Psoas muscle (tissue), 8 donors: Measurements from ENCODE around the gene PLEKHM3. TPM values are rescaled to one million over a fixed set of nuclear protein-coding genes. Genes with fewer than 3 reads are reported as not detected.

Experiments used
- ATAC-seq, 4 donors: fragments of 200-7000 bp; cut with Tn5 transposase; one replicate each; pipeline ENCODE4 v1.9.1; 2020; ENCODE audit warnings: moderate library complexity in 3 of 4, mild to moderate bottlenecking in 2 of 4
- DNase-seq, 2 donors: peaks; one replicate each; pipeline ENCODE4 v3.0.0-alpha.2; 2020
- H3K27ac ChIP-seq: fragments of 200-600 bp; one replicate; pipeline ENCODE4 v1.8.0; 2022
- H3K27me3 ChIP-seq, 3 donors: fragments of 200-600 bp in 1 of 3; one replicate each; pipeline versions ENCODE4 v1.6.1 to v1.8.0; 2013 to 2022; ENCODE audit warnings: low read length in 2 of 3, mild to moderate bottlenecking in 2 of 3, moderate library complexity in 1 of 3; ENCODE audit not compliant: insufficient read depth in 3 of 3
- H3K36me3 ChIP-seq, 2 donors: fragments of 200-600 bp in 1 of 2; one replicate each; pipeline versions ENCODE4 v1.6.1 to v1.8.0; 2013 to 2022; ENCODE audit warnings: low read depth in 1 of 2, mild to moderate bottlenecking in 1 of 2, moderate library complexity in 1 of 2; ENCODE audit not compliant: insufficient read depth in 1 of 2
- H3K4me1 ChIP-seq: fragments of 200-600 bp; one replicate; pipeline ENCODE4 v1.8.0; 2022
- H3K4me3 ChIP-seq: fragments of 200-600 bp; one replicate; pipeline ENCODE4 v1.8.0; 2022; ENCODE audit warnings: mild to moderate bottlenecking
- H3K9me3 ChIP-seq: fragments of 200-600 bp; one replicate; pipeline ENCODE4 v1.8.0; 2022
- CTCF ChIP-seq: fragments of 200-600 bp; IDR thresholded peaks from one replicate; pipeline ENCODE4 v1.8.0; 2022; ENCODE audit warnings: antibody characterized with exemption
- WGBS, 3 donors: extraction: QIAGEN DNeasy Blood & Tissue Kit; methylation state at CpG; one replicate each; pipeline versions ENCODE4 v1.1.6 to v1.1.7; 2013; 5-methylcytosine and 5-hydroxymethylcytosine counted together
- intact Hi-C, 2 donors: fragments of 100-400 bp; cut with DNase I; formaldehyde crosslinking; loops; one replicate each; pipeline versions ENCODE4 v1.11.0 to v1.14.2; 2022
- polyA plus RNA-seq, 3 donors: library from polyadenylated mRNA; stranded (reverse); fragments of 200-250 nt; gene quantifications; one replicate each; pipeline ENCODE4 v1.2.3, GENCODE V29; 2013
- total RNA-seq, 4 donors: library from RNA; stranded (reverse); fragmentation: NEBNext Ultra II Directional in 2 of 4; extraction: Animal tissue kit (Norgen Biotek cat#: 25700) in 2 of 4; gene quantifications; one replicate each; pipeline versions ENCODE4 v1.2.1 to v1.2.4, GENCODE V29; 2021 to 2023
- donor health status: healthy with polysubstance abuse.
- donor health status: DM: no; HTN: no; CAD: no; lungs with moderate emphysema.
- donor health status: Bipolar disorder and iron deficiency.
- donor health status: healthy.
- donor health status: DM: yes; HTN: yes; CAD: no.
- donor health status: DM: no; HTN: no; CAD: no.
- donor health status: DM: no; HTN: no; CAD: no.
- donor health status: DM: yes; HTN: yes; CAD: no.

Gene PLEKHM3
- total and polyA plus RNA-seq, 7 donors: 1.1 to 5.7 (median 4.0) TPM

- ATAC-seq: no peak
- TF ChIP-seq CTCF: no peak
- no peaks in the 10 kb centered on the region for H3K27me3 ChIP-seq
- H3K4me1 ChIP-seq: no peaks in the 10 kb centered on the region
- no peaks in the 10 kb centered on the region for H3K36me3 ChIP-seq
- H3K27ac ChIP-seq: no peak overlapping the region
- no peaks in the 10 kb centered on the region for H3K9me3 ChIP-seq
- no peak overlapping the region for H3K4me3 ChIP-seq
- no peak for DNase-seq
- intact Hi-C loops: loop anchor here in 1 of 2 donors (10.0 kb wide), 1 partner anchor 1374 kb away; no protein-coding TSS in a partner anchor
- WGBS, 3 donors: 61 to 70% (median 63%) methylated on average over 4 of the region's 4 CpGs
Observed at GRCh38 chr2:208069186-208069585, 43.9 kb upstream of the PLEKHM3 start.

DNA sequence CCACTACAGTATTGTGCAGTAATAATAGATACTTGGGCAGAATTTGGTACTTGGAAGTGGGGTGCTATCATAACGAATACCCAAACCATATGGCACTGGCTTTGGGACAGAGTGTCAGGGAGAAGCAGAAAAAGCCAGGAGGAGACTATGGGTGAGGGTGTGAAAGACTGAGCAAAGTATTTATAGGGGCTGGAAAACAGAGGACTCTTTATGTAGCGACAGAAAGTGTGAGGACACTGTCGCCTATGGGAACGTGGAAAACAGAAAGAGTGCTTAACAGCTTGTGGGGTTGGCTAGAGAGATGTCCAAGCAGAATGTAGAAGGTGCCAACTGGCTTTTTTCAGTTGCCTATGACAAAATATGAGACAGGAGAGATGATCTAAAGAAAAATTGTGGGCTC lies 40.7 kb upstream of the PLEKHM3 start:
- intact Hi-C loops: loop anchor here in 1 of 2 donors (10.0 kb wide), 1 partner anchor 1371 kb away; no protein-coding TSS in a partner anchor
- Histone ChIP-seq H3K27ac (no peak overlapping the region), H3K27me3 (no peaks in the 10 kb centered on the region), H3K36me3 (no peaks in the 10 kb centered on the region), H3K4me3 (no peak overlapping the region), H3K9me3 (no peaks in the 10 kb centered on the region), H3K4me1 (no peaks in the 10 kb centered on the region)
- ATAC-seq: no peak
- no peak for DNase-seq
- TF ChIP-seq CTCF: no peak
- 64 to 81% (median 79%) methylated on average over 4 of the region's 4 CpGs for WGBS, 3 donors

GRCh38 chr2:208065476-208065875 lies 40.1 kb upstream of the PLEKHM3 start:
- H3K4me1 ChIP-seq: no peaks in the 10 kb centered on the region
- TF ChIP-seq CTCF: no peak
- H3K27me3 ChIP-seq: no peaks in the 10 kb centered on the region
- H3K36me3 ChIP-seq: no peaks in the 10 kb centered on the region
- 69 to 74% (median 72%) methylated on average over 5 of the region's 5 CpGs for WGBS, 3 donors
- DNase-seq: no peak
- no peak for ATAC-seq
- no peak overlapping the region for H3K27ac ChIP-seq
- intact Hi-C loops: loop anchor here in 1 of 2 donors (10.0 kb wide), 1 partner anchor 1371 kb away; no protein-coding TSS in a partner anchor
- no peak overlapping the region for H3K4me3 ChIP-seq
- H3K9me3 ChIP-seq: no peaks in the 10 kb centered on the region

DNA sequence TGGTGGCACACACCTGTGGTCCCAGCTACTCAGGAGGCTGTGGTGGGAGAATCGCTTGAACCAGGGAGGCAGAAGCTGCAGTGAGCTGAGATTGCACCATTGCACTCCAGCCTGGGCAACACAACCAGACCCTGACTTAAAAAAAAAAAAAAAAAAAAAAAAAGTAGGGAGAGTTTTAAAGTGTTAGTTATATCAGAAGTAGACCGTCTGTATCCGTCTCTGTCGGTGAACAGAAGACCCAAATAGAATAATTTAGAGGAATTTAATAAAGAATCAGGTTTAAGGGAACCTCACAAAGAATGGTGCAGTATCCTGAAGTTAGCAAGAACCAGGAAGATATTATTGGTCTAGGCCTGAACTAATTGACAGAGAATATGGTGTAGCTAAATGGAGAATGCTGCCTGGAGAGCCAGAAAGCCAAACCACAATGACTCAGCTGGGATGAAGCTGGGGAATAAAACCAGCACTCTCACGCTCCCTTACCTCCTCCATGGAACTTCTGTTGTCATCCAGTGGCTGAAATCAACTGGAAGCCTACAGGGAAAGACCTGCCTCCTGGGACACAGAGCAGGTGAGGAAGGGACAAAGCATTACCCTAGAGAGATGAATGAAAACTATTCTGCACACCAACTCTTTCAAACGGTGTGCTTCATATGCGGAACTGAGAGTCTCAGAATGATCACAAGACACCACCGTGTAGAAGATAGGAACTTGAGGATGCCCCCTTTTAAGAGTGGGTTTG lies 39.1 kb upstream of the PLEKHM3 start:
- no peaks in the 10 kb centered on the region for H3K4me1 ChIP-seq
- WGBS, 3 donors: 74 to 85% (median 76%) methylated on average over 8 of the region's 8 CpGs
- no peaks in the 10 kb centered on the region for H3K36me3 ChIP-seq
- no peak for DNase-seq
- H3K9me3 ChIP-seq: no peaks in the 10 kb centered on the region
- no peak for TF ChIP-seq CTCF
- no peak overlapping the region for H3K4me3 ChIP-seq
- no peaks in the 10 kb centered on the region for H3K27me3 ChIP-seq
- ATAC-seq: peak in 1 of 4 donors; percentile 54
- intact Hi-C loops: loop anchor here in 1 of 2 donors (10.0 kb wide), 1 partner anchor 1370 kb away; no protein-coding TSS in a partner anchor
- no peak overlapping the region for H3K27ac ChIP-seq
